ENCODE data around the gene STAG3.

- TF ChIP-seq, protein P1, sequence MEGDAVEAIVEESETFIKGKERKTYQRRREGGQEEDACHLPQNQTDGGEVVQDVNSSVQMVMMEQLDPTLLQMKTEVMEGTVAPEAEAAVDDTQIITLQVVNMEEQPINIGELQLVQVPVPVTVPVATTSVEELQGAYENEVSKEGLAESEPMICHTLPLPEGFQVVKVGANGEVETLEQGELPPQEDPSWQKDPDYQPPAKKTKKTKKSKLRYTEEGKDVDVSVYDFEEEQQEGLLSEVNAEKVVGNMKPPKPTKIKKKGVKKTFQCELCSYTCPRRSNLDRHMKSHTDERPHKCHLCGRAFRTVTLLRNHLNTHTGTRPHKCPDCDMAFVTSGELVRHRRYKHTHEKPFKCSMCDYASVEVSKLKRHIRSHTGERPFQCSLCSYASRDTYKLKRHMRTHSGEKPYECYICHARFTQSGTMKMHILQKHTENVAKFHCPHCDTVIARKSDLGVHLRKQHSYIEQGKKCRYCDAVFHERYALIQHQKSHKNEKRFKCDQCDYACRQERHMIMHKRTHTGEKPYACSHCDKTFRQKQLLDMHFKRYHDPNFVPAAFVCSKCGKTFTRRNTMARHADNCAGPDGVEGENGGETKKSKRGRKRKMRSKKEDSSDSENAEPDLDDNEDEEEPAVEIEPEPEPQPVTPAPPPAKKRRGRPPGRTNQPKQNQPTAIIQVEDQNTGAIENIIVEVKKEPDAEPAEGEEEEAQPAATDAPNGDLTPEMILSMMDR (IDR thresholded peaks at IDR 0.05) = no peak
- TF ChIP-seq POLR2AphosphoS5 (IDR thresholded peaks at IDR 0.05; ENCODE audit: insufficient read depth in 1 of 2, low read depth in 1 of 2) = no peak
- TF ChIP-seq POLR2A (IDR thresholded peaks at IDR 0.05) = no peak
Measured at GRCh38 chr7:100163006-100163531, 14.6 kb upstream of the STAG3 start.
